Measurements from ENCODE around the gene ESRRA.

DNA sequence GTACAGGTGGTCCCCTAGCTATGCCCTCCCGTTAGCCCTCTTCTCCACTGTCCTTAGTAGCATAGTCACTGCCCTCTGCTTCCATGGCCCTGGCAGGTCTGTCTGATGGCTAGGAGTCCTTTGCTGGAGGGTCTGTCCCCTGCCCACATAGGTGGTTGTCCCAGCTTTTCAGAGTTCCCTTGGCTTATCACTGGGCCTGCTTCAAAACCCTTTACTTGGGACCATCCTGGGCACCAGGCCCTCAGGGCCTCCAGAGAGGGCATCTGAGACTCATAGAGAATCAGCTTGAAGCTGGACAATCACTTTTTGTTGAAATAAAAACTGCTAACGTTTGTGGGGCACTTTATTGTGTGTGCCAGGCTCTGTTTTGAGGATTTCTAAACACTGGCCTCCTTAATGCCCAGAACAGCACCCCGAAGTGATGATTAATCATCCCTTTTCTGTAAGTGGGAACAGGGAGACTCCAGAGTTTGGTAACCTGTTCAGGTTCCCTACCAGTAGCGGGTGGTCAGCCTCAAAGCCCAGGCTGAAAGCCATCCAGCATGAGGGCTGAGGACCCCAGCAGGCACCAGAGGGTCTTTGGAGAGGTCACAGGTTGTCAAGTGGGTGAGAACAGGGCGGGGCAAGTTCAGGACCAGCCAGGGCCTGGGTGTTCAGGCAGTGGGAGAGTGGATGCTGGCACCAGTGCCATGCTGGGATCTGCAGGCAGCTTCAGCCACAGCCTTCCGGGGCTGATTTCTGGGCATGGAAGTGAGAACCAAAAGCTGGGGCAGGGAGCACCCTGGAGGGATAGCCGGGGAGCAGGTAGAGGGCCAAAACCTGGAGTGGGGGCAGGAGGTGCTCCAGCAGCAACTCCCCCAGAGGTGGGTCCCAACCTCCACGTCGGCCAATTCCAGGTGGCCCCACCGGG lies 14.7 kb upstream of the ESRRA start:
- no peak for TF ChIP-seq ESRRA (IDR thresholded peaks at IDR 0.05; ENCODE audit: borderline replicate concordance, low read depth)
- TF ChIP-seq CTCF (IDR thresholded peaks at IDR 0.05 in 2 of 3, conservative IDR thresholded peaks at IDR 0.05 in 1 of 3; ENCODE audit: insufficient read depth in 2 of 3, low read depth in 1 of 3, low read length in 3 of 3): no peak
- TF ChIP-seq SREBF1 (IDR thresholded peaks at IDR 0.05; ENCODE audit: borderline replicate concordance, low read depth, low read length): no peak
- TF ChIP-seq KDM4B (IDR thresholded peaks at IDR 0.05; ENCODE audit: borderline replicate concordance in 2 of 2, low read depth in 1 of 2): no peak
- TF ChIP-seq HNRNPUL1 (IDR thresholded peaks at IDR 0.05; ENCODE audit: low read length): no peak
- no peak for TF ChIP-seq ZNF766 (CRISPR knock-in tag; conservative IDR thresholded peaks at IDR 0.05)
- no peak for TF ChIP-seq HDAC8 (tag; IDR thresholded peaks at IDR 0.05)
- no peak for TF ChIP-seq ELF2 (CRISPR knock-in tag; IDR thresholded peaks at IDR 0.05)
- no peak for TF ChIP-seq NFIC (IDR thresholded peaks at IDR 0.05)
- TF ChIP-seq SP1 (CRISPR knock-in tag; IDR thresholded peaks at IDR 0.05): no peak
- TF ChIP-seq MEF2A (IDR thresholded peaks at IDR 0.05; ENCODE audit: control insufficient read depth, low read depth, low read length): no peak
- TF ChIP-seq, protein P1, sequence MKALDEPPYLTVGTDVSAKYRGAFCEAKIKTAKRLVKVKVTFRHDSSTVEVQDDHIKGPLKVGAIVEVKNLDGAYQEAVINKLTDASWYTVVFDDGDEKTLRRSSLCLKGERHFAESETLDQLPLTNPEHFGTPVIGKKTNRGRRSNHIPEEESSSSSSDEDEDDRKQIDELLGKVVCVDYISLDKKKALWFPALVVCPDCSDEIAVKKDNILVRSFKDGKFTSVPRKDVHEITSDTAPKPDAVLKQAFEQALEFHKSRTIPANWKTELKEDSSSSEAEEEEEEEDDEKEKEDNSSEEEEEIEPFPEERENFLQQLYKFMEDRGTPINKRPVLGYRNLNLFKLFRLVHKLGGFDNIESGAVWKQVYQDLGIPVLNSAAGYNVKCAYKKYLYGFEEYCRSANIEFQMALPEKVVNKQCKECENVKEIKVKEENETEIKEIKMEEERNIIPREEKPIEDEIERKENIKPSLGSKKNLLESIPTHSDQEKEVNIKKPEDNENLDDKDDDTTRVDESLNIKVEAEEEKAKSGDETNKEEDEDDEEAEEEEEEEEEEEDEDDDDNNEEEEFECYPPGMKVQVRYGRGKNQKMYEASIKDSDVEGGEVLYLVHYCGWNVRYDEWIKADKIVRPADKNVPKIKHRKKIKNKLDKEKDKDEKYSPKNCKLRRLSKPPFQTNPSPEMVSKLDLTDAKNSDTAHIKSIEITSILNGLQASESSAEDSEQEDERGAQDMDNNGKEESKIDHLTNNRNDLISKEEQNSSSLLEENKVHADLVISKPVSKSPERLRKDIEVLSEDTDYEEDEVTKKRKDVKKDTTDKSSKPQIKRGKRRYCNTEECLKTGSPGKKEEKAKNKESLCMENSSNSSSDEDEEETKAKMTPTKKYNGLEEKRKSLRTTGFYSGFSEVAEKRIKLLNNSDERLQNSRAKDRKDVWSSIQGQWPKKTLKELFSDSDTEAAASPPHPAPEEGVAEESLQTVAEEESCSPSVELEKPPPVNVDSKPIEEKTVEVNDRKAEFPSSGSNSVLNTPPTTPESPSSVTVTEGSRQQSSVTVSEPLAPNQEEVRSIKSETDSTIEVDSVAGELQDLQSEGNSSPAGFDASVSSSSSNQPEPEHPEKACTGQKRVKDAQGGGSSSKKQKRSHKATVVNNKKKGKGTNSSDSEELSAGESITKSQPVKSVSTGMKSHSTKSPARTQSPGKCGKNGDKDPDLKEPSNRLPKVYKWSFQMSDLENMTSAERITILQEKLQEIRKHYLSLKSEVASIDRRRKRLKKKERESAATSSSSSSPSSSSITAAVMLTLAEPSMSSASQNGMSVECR (CRISPR knock-in tag; IDR thresholded peaks at IDR 0.05): no peak
- no peak for TF ChIP-seq ZNF232 (CRISPR knock-in tag; IDR thresholded peaks at IDR 0.05)
- no peak for TF ChIP-seq TGIF2 (CRISPR knock-in tag; IDR thresholded peaks at IDR 0.05)
